CD1c-positive myeloid dendritic cell (primary cell): Measurements from ENCODE around the gene ZSCAN16.
A peak's percentile ranks its signal among the peaks of the same experiment; 100 is the strongest.
"Not testable (repeated sequence)": the region's sequence is repeated elsewhere in the genome, so short reads cannot be mapped to it uniquely, and the experiment has no call there.

Experiments
- DNase-seq: peaks from one replicate; pipeline ENCODE4 v3.0.0-alpha.2; 2016; ENCODE audit errors: extremely low spot score

ZSCAN16 gene

GRCh38 chr6:28124350-28124970, at the start of gene ZSCAN16:
Gene ZSCAN16, plus strand, starts transcription at chr6:28124609. Its CDS starts 835 bp downstream, at chr6:28125444.
- peak; percentile 82 for DNase-seq

GRCh38 chr6:28078050-28078449, 46.4 kb upstream of the ZSCAN16 start:
- no peak for DNase-seq

DNA sequence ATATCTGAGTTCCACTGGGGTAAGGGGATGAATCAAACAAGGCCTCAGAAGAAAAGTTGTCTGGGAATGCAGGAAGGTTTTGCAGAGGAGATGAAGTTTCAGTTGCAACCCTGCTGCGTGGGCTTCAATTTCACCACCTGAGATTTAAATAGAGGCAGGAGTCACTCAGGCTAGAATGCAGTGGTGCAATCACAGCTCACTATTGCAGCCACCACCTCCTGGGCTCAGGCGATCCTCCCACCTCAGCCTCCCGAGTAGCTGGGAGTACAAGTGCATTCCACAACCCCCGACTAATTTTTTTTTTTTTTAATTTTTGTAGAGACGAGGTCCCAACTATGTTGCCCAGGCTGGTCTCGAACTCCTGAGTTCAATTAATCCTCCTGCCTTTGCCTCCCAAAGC, 45.6 kb upstream of the ZSCAN16 start:
- DNase-seq: no peak

DNA sequence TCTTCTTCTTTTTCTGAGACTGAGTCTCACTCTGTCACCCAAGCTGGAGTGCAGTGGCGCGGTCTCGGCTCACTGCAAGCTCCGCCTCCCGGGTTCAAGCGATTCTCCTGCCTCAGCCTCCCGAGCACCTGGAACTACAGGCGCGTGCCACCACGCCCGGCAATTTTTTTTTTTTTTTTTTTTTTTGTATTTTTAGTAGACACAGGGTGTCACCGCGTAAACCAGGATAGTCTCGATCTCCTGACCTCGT, 44.1 kb upstream of the ZSCAN16 start, which contains the start of gene ZNF165:
TSS of gene ZNF165 (plus strand) at position 188 of the 250 bp plus-strand sequence. CDS start 4,913 bp downstream, outside the sequence.
- not testable (repeated sequence) for DNase-seq

- DNase-seq: peak; percentile 96
Measured at GRCh38 chr6:28080631-28081485, 43.6 kb upstream of the ZSCAN16 start.

DNA sequence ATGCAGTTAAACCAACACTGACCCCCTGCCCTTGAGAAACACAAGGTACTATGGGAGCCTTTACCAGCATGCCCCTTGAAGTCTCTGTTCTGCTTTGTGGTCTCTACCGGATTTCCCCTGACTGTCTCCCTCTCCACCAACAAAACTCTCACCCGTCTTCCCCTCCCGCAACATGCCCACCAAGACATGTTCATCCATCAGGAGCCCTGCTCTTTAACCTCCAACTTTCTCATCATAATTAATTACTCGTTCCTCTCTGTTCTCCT, 43.0 kb upstream of the ZSCAN16 start:
- DNase-seq: peak; percentile 41

DNA sequence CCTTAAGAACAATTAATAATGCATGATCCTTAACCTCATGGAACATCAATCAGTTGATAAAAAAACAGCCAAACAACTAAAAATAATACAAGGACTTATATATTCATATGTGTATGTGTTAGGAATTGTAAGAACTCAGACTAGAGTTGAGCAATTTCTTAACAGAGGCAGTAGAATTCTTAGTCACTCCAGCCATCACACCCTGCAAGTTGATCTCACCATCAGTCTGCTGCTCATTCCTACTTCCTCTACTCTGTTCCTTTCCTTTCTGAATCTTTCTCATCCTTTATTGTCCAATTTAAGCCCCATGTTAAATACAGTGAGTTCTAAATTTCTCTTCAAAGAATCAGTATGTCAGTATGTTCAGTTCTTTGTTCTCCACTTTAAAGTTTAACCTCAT, 41.5 kb upstream of the ZSCAN16 start:
- peak; percentile 13 for DNase-seq

- DNase-seq: no peak
Measured at GRCh38 chr6:28089054-28089453, 35.4 kb upstream of the ZSCAN16 start.

DNA sequence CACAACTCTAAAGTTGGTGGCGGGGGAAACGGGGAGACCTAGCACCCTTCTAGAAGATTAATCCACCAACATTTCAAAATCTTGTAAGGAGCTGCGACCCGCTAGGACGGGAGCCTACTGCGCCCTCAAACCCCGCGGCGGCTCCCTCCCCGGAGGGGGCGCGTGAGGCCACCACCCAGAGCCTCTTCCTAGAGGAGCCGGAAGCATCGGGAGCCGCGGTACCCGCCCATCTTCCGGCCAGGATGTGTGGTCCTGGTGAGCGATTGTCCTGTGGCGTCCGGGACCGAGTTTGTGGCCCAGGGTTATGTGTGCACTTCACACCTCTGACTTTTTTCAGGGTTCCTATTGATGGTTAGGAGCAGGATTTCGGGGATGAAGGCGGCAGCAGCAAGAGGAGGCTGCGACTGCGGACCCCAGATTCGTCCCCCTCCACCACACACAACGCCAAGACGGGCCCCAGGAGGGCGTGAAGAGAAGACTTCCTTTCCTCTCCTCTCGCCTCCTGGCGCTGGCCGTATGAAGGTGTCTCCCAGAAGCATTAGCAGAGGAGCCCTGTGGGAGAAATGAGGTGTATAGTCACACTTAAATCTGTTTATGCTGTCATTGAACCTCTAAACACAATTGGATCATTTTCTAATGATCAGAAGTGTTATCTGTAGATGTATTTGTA, 33.4 kb upstream of the ZSCAN16 start:
- DNase-seq: no peak

DNA sequence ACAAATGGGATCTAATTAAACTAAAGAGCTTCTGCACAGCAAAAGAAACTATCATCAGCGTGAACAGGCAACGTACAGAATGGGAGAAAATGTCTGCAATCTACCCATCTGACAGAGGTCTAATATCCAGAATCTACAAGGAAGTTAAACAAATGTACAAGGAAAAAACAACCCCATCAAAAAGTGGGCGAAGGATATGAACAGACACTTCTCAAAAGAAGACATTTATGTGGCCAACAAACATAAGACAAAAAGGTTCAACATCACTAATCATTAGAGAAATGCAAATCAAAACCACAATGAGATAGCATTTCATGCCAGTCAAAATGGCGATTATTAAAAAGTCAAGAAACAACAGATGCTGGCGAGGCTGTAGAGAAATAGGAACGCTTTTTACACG, 22.2 kb upstream of the ZSCAN16 start:
- DNase-seq: not testable (repeated sequence)

DNA sequence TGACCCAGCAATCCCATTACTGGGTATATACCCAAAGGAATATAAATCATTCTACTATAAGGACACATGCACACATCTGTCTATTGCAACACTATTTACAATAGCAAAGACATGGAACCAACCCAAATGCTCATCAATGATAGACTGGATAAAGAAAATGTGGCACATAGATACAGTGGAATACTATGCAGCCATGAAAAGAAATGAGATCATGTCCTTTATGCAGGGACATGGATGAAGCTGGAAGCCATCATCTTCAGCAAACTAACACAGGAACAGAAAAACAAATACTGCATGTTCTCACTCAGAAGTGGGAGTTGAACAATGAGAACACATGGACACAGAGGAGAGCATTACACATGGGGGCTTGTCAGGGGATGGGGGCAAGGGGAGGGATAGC, 21.7 kb upstream of the ZSCAN16 start:
- DNase-seq: not testable (repeated sequence)

- DNase-seq: peak; percentile 81
Measured at GRCh38 chr6:28104392-28105244, 19.8 kb upstream of the ZSCAN16 start.

- no peak for DNase-seq
Measured at GRCh38 chr6:28105245-28105639, 19.2 kb upstream of the ZSCAN16 start.

GRCh38 chr6:28107506-28107905, 16.9 kb upstream of the ZSCAN16 start:
- no peak for DNase-seq

DNA sequence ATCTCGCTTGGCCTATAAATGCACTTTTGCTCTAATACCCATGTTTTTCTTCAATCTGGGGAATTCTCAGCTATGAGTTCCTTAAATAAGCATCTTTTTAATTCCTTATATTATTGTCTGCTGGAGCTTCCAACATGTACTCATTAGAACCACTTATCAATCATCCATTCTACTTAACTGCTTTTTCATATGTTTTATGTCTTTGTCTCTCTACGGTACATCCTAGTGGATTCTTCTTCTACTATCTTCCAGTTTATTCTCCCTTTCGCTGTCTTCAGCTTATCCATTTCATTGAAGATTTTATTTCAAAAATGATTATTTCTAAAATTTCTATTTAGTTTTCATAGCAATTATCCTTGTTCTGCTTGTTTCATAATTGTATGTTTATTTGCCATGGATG, 12.4 kb upstream of the ZSCAN16 start:
- no peak for DNase-seq

- no peak for DNase-seq
Measured at GRCh38 chr6:28115799-28116198, 8.6 kb upstream of the ZSCAN16 start.

DNA sequence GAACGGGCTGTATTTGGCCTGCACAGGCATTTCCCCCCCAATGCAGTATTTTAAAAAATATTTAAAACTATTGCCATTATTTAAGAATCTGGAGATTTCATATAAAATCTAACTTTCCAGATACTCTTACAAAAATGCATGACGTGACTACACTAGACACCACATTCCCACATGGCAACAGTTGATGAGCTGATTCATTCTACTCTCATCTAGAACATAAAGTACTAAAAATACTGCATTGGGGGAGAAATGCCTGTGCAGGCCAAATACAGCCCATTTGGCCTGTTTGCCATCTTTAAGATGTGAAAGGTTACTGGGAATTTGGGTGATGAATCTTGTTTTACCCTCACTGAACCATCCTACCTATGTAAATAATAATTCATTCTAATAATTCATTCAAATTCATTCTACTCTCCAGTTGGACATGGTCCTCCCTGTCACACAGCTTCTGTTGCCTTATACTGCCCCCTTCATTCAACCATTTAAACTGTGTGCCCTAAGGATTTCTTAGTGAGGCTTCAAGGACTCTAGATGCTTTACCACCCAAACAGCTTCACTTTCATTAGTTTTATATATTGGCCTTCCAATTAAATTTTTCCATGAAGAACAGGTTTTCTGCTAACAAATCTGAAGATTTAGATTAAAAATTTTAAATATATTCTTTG, 6.9 kb upstream of the ZSCAN16 start:
- DNase-seq: no peak

- DNase-seq: no peak
Measured at GRCh38 chr6:28118217-28118616, 6.2 kb upstream of the ZSCAN16 start.

DNA sequence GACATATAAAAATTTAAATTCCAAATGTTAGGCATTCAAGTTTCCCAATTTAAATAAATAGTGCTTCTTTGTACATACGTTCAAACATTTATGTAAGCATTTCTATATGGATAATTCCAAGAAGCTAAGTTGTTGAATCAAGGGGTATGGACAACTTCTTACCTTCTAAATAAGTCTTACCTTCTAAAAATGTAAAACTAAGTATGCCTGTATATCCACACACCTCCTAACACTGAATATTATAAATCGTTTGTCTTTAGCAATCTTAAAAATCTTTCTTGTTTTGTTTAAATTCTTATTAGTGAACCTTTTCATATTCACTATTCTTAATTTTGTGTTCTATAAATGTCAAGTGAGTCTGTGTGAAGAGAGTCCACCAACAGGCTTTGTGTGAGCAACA, 2.5 kb upstream of the ZSCAN16 start:
- DNase-seq: no peak

DNA sequence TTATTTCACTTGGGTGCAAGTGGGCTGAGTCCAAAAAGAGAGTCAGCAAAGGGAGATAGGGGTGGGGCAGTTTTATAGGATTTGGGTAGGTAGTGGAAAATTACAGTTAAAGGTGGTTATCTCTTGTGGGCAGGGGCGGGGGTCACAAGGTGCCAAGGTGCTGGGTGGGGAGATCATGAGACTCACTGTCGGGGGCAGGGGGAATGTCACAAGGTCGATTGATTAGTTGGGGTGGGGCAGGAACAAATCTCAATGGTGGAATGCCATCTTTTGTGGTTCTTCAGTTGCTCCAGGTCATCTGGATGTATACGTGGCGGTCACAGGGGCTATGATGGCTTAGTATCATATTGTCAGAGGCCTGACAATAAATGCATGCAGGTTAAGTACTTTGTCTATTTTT, 2.1 kb upstream of the ZSCAN16 start:
- DNase-seq: not testable (repeated sequence)

DNA sequence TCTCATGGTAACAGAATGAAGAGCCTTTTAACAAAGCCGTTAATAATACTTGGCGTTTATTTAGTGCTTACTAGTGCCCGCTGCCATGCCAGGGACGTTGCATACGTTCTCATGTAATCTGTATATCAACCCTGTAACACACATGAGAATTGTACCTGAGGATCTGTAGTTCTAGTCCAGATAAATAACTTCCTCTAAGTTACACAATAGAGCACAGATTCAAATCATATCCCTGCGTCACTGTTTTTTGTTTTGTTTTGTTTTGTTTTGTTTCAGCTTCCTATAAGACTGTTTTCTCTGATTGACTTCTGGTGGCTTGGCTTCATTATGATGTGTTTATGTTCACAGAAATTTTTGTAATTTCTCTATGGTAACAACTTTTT, 553 bp downstream of the ZSCAN16 start:
- DNase-seq: peak; percentile 45

GRCh38 chr6:28125401-28125800, 992 bp downstream of the ZSCAN16 start:
- no peak for DNase-seq
